ENCODE measurements around the gene ANKK1. TPM values are rescaled to one million over a fixed set of nuclear protein-coding genes. Genes with fewer than 3 reads are reported as not detected.

The ANKK1 gene
- total RNA-seq, 1 experiment from 2014 or later: 0.22 TPM

DNA sequence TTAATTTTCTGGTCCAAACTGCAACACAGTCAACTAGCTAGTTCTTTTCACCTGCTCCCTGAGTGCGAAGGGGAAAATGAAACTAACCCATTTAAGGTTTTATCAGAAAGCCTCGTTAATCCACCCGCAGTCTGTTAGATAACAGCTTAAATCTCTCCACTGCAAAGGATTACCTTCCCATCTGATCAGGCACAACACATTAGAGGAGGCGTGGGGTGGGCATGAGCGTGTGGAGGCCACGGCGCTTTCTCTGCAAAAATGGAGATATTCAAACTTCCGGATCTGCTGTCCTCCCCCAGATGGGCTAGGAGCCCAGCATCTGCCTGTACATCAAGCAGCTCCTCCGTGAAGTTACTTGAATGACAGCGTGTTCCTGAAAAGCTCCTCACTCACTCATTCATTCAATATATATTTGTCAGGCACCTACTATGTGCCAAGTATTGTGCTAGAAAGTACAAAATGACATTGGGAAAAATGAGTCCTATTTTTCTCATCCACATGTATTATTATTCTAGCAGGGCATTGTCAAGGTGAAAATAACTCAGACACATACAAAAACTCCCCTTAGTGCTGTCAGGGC, 13.5 kb upstream of the ANKK1 start:
- Histone ChIP-seq H3K4me3 (replicated peaks in 1 of 2; ENCODE audit: low read depth in 1 of 2, low read length in 2 of 2) (no peak overlapping the region), H3K4me1 (ENCODE audit: control insufficient read depth in 1 of 2, insufficient read depth in 2 of 2, low read length in 2 of 2) (peaks cover 0 to 5% of the 10 kb centered on the region in 2 experiments; a peak in 1 of 4 replicates), H3K9ac (ENCODE audit: low read length) (no peak overlapping the region), H3K36me3 (ENCODE audit: control insufficient read depth in 1 of 2, insufficient read depth in 2 of 2, low read length in 2 of 2) (no peaks in the 10 kb centered on the region), H4K20me1 (ENCODE audit: insufficient read depth) (no peaks in the 10 kb centered on the region), H3K9me3 (ENCODE audit: control insufficient read depth in 1 of 2, insufficient read depth in 1 of 2, low read depth in 1 of 2, low read length in 2 of 2) (no peaks in the 10 kb centered on the region), H3K9me2 (ENCODE audit: insufficient read depth) (no peaks in the 10 kb centered on the region), H3K27me3 (ENCODE audit: insufficient read depth, low read length) (no peaks in the 10 kb centered on the region), H3K4me2 (ENCODE audit: low read length) (no peak overlapping the region), H3K27ac (ENCODE audit: low read depth, low read length) (no peak overlapping the region), H3K79me2 (ENCODE audit: insufficient read depth, low read length) (no peaks in the 10 kb centered on the region), H2AFZ (ENCODE audit: low read depth, low read length, poor library complexity, severe bottlenecking) (no peak overlapping the region)
- ATAC-seq: no peak
- ChIA-PET CTCF (no interaction called here), RAD21 (ENCODE audit: low non-redundant PET in 1 of 2, low total read pairs in 2 of 2, uncharacterized antibody in 2 of 2, unreplicated experiment in 2 of 2) (no interaction called here), POLR2A (no interaction called here)
- TF ChIP-seq EZH2 (IDR thresholded peaks at IDR 0.05): no peak
- no peak for TF ChIP-seq SP1 (IDR thresholded peaks at IDR 0.05; ENCODE audit: low read depth)
- no peak for TF ChIP-seq JUND (IDR thresholded peaks at IDR 0.05)
- TF ChIP-seq ZFX (IDR thresholded peaks at IDR 0.05): no peak
- no peak for TF ChIP-seq REST (IDR thresholded peaks at IDR 0.05; ENCODE audit: low read depth)
- TF ChIP-seq CEBPB (IDR thresholded peaks at IDR 0.05; ENCODE audit: low read depth): no peak
- TF ChIP-seq SIN3A (IDR thresholded peaks at IDR 0.05; ENCODE audit: low read depth): no peak
- no peak for TF ChIP-seq YY1 (IDR thresholded peaks at IDR 0.05; ENCODE audit: extremely low read depth, insufficient replicate concordance, low read depth, low read length)
- no peak for TF ChIP-seq ZBTB33 (IDR thresholded peaks at IDR 0.05; ENCODE audit: extremely low read depth, insufficient replicate concordance, low read length)
- no peak for TF ChIP-seq FOSL1 (IDR thresholded peaks at IDR 0.05; ENCODE audit: low read depth)
- TF ChIP-seq, protein P1, sequence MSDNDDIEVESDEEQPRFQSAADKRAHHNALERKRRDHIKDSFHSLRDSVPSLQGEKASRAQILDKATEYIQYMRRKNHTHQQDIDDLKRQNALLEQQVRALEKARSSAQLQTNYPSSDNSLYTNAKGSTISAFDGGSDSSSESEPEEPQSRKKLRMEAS (IDR thresholded peaks at IDR 0.05): no peak
- TF ChIP-seq ZNF274 (IDR thresholded peaks at IDR 0.05; ENCODE audit: low read depth, low read length): no peak
- no peak for DNase-seq (ENCODE audit: low read depth, low spot score)
- BruUV-seq (replicated peaks): no TSS peak
- intact Hi-C loops (cut with micrococcal nuclease): no loop called here

All from HCT116 (cell line).